CD4-positive, CD25-positive, alpha-beta regulatory T cell (primary cell): ENCODE results near the gene HERC5. TPM values are rescaled to one million over a fixed set of nuclear protein-coding genes. Genes with fewer than 3 reads are reported as not detected.

Experiments used
- ATAC-seq, 2 donors: fragments of 150-1000 bp; cut with Tn5 transposase; one replicate each; pipeline ENCODE4 v1.10.0; 2021; ENCODE audit warnings: low read depth in 2 of 2, moderate number of reproducible peaks in 2 of 2, moderate library complexity in 1 of 2
- DNase-seq, 3 donors: peaks; one replicate each; pipeline versions ENCODE4 v3.0.0 to v3.0.0-alpha.2; 2012 to 2022; ENCODE audit warnings: mixed read lengths in 1 of 3
- H3K27ac ChIP-seq: one replicate; pipeline ENCODE4 v1.7.0; 2013; ENCODE audit warnings: mild to moderate bottlenecking, low read length; ENCODE audit not compliant: insufficient read depth, poor library complexity, severe bottlenecking
- H3K27me3 ChIP-seq: one replicate; pipeline ENCODE4 v1.7.0; 2013; ENCODE audit warnings: low read length; ENCODE audit not compliant: control insufficient read depth, insufficient read depth
- H3K36me3 ChIP-seq: one replicate; pipeline ENCODE4 v1.7.0; 2013; ENCODE audit warnings: mild to moderate bottlenecking, low read length, moderate library complexity; ENCODE audit not compliant: control insufficient read depth, insufficient read depth
- H3K4me1 ChIP-seq: 2 replicates; pipeline ENCODE4 v1.7.0; 2013; ENCODE audit warnings: mild to moderate bottlenecking, low read length; ENCODE audit not compliant: insufficient read depth, control insufficient read depth, poor library complexity, severe bottlenecking
- H3K4me3 ChIP-seq: one replicate; pipeline ENCODE4 v1.7.0; 2013; ENCODE audit warnings: low read depth, mild to moderate bottlenecking, low read length, moderate library complexity
- H3K9me3 ChIP-seq, 2 experiments: 1 replicate in 1 of 2; 2 replicates in 1 of 2; pipeline ENCODE4 v1.7.0; 2013; ENCODE audit warnings: low read length in 2 of 2, mild to moderate bottlenecking in 1 of 2, moderate library complexity in 1 of 2; ENCODE audit not compliant: control insufficient read depth in 2 of 2
- H3K27ac Mint-ChIP-seq, 3 donors: one replicate each; pipeline ENCODE4 v1.8.0; 2020 to 2022; ENCODE audit warnings: mild to moderate bottlenecking in 3 of 3, mixed read lengths in 3 of 3, moderate library complexity in 2 of 3
- H3K27me3 Mint-ChIP-seq: one replicate; pipeline ENCODE4 v1.8.0; 2022; ENCODE audit warnings: mild to moderate bottlenecking, mixed read lengths
- H3K36me3 Mint-ChIP-seq: one replicate; pipeline ENCODE4 v1.8.0; 2020; ENCODE audit warnings: mixed read lengths
- H3K4me1 Mint-ChIP-seq, 4 donors: one replicate each; pipeline ENCODE4 v1.8.0; 2020 to 2022; ENCODE audit warnings: mixed read lengths in 4 of 4, mild to moderate bottlenecking in 1 of 4
- H3K4me3 Mint-ChIP-seq, 4 donors: one replicate each; pipeline ENCODE4 v1.8.0; 2020 to 2022; ENCODE audit warnings: mild to moderate bottlenecking in 4 of 4, mixed read lengths in 4 of 4, moderate library complexity in 3 of 4
- H3K9me3 Mint-ChIP-seq, 7 donors: one replicate each; pipeline ENCODE4 v1.8.0; 2020 to 2022; ENCODE audit warnings: mixed read lengths in 7 of 7, mild to moderate bottlenecking in 3 of 7, moderate library complexity in 2 of 7
- polyA plus RNA-seq, 4 donors: library from polyadenylated mRNA; unstranded; fragments of 300-500 nt; fragmentation: Illumina TruSeq; gene quantifications; one replicate each; pipeline ENCODE4 v1.2.3, GENCODE V29; 2021
- total RNA-seq: library from RNA; stranded (reverse); gene quantifications from one replicate; pipeline ENCODE4 v1.2.3, GENCODE V29; 2022

Gene HERC5
- total RNA-seq (29.4 TPM), polyA plus RNA-seq (10 to 100 TPM; 24.6 to 33.9 (median 26.8) TPM)

GRCh38 chr4:88456670-88457306 is at the start of gene HERC5:
TSS of gene HERC5 (plus strand) at chr4:88457119. CDS start at chr4:88457270, 151 bp downstream.
- H3K27me3 Mint-ChIP-seq = no peaks in the 10 kb centered on the region
- H3K27ac ChIP-seq = peak within 1 kb of the TSS; percentile 77
- no peaks in the 10 kb centered on the region for H3K27me3 ChIP-seq
- H3K4me3 ChIP-seq = peak within 1 kb of the TSS; percentile 87
- H3K9me3 ChIP-seq = no peaks in the 10 kb centered on the region
- H3K36me3 ChIP-seq = no peaks in the 10 kb centered on the region
- H3K4me1 Mint-ChIP-seq = peaks cover 9 to 38% (median 24%) of the 10 kb centered on the region in 4 donors
- peak; percentile 86 to 94 (median 92) for DNase-seq
- peak within 1 kb of the TSS; percentile 99 for H3K27ac Mint-ChIP-seq
- peak within 1 kb of the TSS; percentile 91 to 100 (median 100) for H3K4me3 Mint-ChIP-seq
- peak; percentile 94 to 95 for ATAC-seq
- peaks cover 0 to 2% (median 0%) of the 10 kb centered on the region in 7 donors for H3K9me3 Mint-ChIP-seq
- peaks cover 20% of the 10 kb centered on the region for H3K4me1 ChIP-seq
- H3K36me3 Mint-ChIP-seq = peaks cover 3% of the 10 kb centered on the region

GRCh38 chr4:88409206-88409605 is 47.7 kb upstream of the HERC5 start:
- no peak overlapping the region for H3K27ac Mint-ChIP-seq
- no peak overlapping the region for H3K4me3 ChIP-seq
- no peaks in the 10 kb centered on the region for H3K9me3 Mint-ChIP-seq
- H3K27me3 Mint-ChIP-seq = no peaks in the 10 kb centered on the region
- no peaks in the 10 kb centered on the region for H3K27me3 ChIP-seq
- DNase-seq (no peak), ATAC-seq (no peak)
- no peak overlapping the region for H3K4me3 Mint-ChIP-seq
- peaks cover 0 to 5% (median 4%) of the 10 kb centered on the region in 4 donors for H3K4me1 Mint-ChIP-seq
- peaks cover 44% of the 10 kb centered on the region for H3K36me3 Mint-ChIP-seq
- no peaks in the 10 kb centered on the region for H3K4me1 ChIP-seq
- H3K36me3 ChIP-seq = peaks cover 63% of the 10 kb centered on the region
- H3K9me3 ChIP-seq = no peaks in the 10 kb centered on the region
- H3K27ac ChIP-seq = no peak overlapping the region

- Histone ChIP-seq H3K27ac (no peak overlapping the region), H3K27me3 (no peaks in the 10 kb centered on the region), H3K4me1 (no peaks in the 10 kb centered on the region), H3K4me3 (no peak overlapping the region), H3K9me3 (no peaks in the 10 kb centered on the region), H3K36me3 (peaks cover 65% of the 10 kb centered on the region)
- ATAC-seq = no peak
- H3K9me3 Mint-ChIP-seq = no peaks in the 10 kb centered on the region
- H3K4me3 Mint-ChIP-seq = no peak overlapping the region
- DNase-seq = no peak
- peaks cover 0 to 5% (median 4%) of the 10 kb centered on the region in 4 donors for H3K4me1 Mint-ChIP-seq
- peaks cover 49% of the 10 kb centered on the region for H3K36me3 Mint-ChIP-seq
- no peak overlapping the region for H3K27ac Mint-ChIP-seq
- H3K27me3 Mint-ChIP-seq = no peaks in the 10 kb centered on the region
Observed at GRCh38 chr4:88409789-88410188, 47.1 kb upstream of the HERC5 start.

GRCh38 chr4:88411491-88412096 is 45.3 kb upstream of the HERC5 start:
- Histone ChIP-seq H3K4me1 (no peaks in the 10 kb centered on the region), H3K27ac (no peak overlapping the region), H3K9me3 (no peaks in the 10 kb centered on the region), H3K4me3 (no peak overlapping the region), H3K27me3 (no peaks in the 10 kb centered on the region), H3K36me3 (peaks cover 68% of the 10 kb centered on the region)
- Mint-ChIP-seq H3K4me1 (peaks cover 0 to 7% (median 2%) of the 10 kb centered on the region in 4 donors), H3K4me3 (no peak overlapping the region), H3K27ac (peak overlapping the region in 1 of 3 donors; percentile 32), H3K27me3 (no peaks in the 10 kb centered on the region), H3K9me3 (peaks cover 0 to 1% (median 0%) of the 10 kb centered on the region in 7 donors), H3K36me3 (peaks cover 54% of the 10 kb centered on the region)
- ATAC-seq = no peak
- DNase-seq = no peak

- no peak for ATAC-seq
Observed at GRCh38 chr4:88413801-88414200, 43.1 kb upstream of the HERC5 start.

GRCh38 chr4:88414755-88415154 is 42.2 kb upstream of the HERC5 start:
- no peaks in the 10 kb centered on the region for H3K9me3 ChIP-seq
- no peak overlapping the region for H3K27ac ChIP-seq
- no peaks in the 10 kb centered on the region for H3K27me3 ChIP-seq
- Mint-ChIP-seq H3K4me1 (peaks cover 0 to 13% (median 3%) of the 10 kb centered on the region in 4 donors), H3K27me3 (no peaks in the 10 kb centered on the region), H3K27ac (peak overlapping the region in 2 of 3 donors; percentile 38), H3K9me3 (peaks cover 0 to 1% (median 0%) of the 10 kb centered on the region in 7 donors), H3K4me3 (no peak overlapping the region), H3K36me3 (peaks cover 52% of the 10 kb centered on the region)
- no peak overlapping the region for H3K4me3 ChIP-seq
- peaks cover 73% of the 10 kb centered on the region for H3K36me3 ChIP-seq
- DNase-seq (no peak), ATAC-seq (no peak)
- no peaks in the 10 kb centered on the region for H3K4me1 ChIP-seq

More at GRCh38 chr4:88413801-88414200, 43.1 kb upstream of the HERC5 start:
- no peaks in the 10 kb centered on the region for H3K27me3 ChIP-seq
- peaks cover 77% of the 10 kb centered on the region for H3K36me3 ChIP-seq
- no peak overlapping the region for H3K4me3 ChIP-seq
- H3K4me3 Mint-ChIP-seq = no peak overlapping the region
- no peaks in the 10 kb centered on the region for H3K9me3 ChIP-seq
- peaks cover 49% of the 10 kb centered on the region for H3K36me3 Mint-ChIP-seq
- peaks cover 0 to 1% (median 0%) of the 10 kb centered on the region in 7 donors for H3K9me3 Mint-ChIP-seq
- H3K4me1 ChIP-seq = no peaks in the 10 kb centered on the region
- peaks cover 0 to 9% (median 2%) of the 10 kb centered on the region in 4 donors for H3K4me1 Mint-ChIP-seq
- no peak for DNase-seq
- H3K27ac Mint-ChIP-seq = peak overlapping the region in 1 of 3 donors; percentile 49
- H3K27ac ChIP-seq = no peak overlapping the region
- H3K27me3 Mint-ChIP-seq = no peaks in the 10 kb centered on the region

GRCh38 chr4:88415982-88416381 is 40.9 kb upstream of the HERC5 start:
- ATAC-seq (no peak), DNase-seq (no peak)
- Histone ChIP-seq H3K4me3 (no peak overlapping the region), H3K9me3 (no peaks in the 10 kb centered on the region), H3K27ac (no peak overlapping the region), H3K36me3 (peaks cover 69% of the 10 kb centered on the region), H3K4me1 (no peaks in the 10 kb centered on the region), H3K27me3 (no peaks in the 10 kb centered on the region)
- Mint-ChIP-seq H3K27me3 (no peaks in the 10 kb centered on the region), H3K4me3 (no peak overlapping the region), H3K4me1 (peaks cover 0 to 13% (median 4%) of the 10 kb centered on the region in 4 donors), H3K27ac (no peak overlapping the region), H3K36me3 (peaks cover 55% of the 10 kb centered on the region), H3K9me3 (peaks cover 0 to 1% (median 0%) of the 10 kb centered on the region in 7 donors)
